GM21423 (cell line): ENCODE data around the gene ADSS1.
"Not testable (repeated sequence)": the region's sequence is repeated elsewhere in the genome, so short reads cannot be mapped to it uniquely, and the experiment has no call there.

ENCODE experiments used
- ATAC-seq: cut with Tn5 transposase; IDR thresholded peaks from one replicate; pipeline ENCODE4 v1.9.1; 2021; ENCODE audit warnings: mild to moderate bottlenecking, moderate library complexity; ENCODE audit not compliant: unreplicated experiment

The ADSS1 gene

GRCh38 chr14:104744484-104744883 is 20.5 kb downstream of the ADSS1 start:
- ATAC-seq, result no peak

- no peak for ATAC-seq
These were observed 21.4 kb downstream of the ADSS1 start for GRCh38 chr14:104745431-104745830.

DNA sequence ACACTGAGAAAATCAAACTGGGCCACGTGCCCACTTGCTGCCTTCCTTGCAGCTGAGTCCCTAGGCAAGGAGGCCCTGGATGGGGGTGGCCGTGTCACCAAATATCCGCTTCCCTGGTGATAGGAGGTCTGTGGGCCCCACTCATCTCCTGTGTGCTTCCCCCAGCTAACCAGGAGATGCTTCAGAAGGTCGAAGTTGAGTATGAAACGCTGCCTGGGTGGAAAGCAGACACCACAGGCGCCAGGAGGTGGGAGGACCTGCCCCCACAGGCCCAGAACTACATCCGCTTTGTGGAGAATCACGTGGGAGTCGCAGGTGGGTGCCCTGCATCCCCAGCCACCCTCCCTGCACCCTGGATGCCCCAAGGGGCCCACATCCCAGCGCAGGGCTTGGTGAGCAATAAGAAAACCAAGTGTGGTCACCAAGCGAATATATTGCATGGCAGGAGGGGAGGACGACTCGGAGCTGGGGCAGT is 22.1 kb downstream of the ADSS1 start:
- no peak for ATAC-seq

DNA sequence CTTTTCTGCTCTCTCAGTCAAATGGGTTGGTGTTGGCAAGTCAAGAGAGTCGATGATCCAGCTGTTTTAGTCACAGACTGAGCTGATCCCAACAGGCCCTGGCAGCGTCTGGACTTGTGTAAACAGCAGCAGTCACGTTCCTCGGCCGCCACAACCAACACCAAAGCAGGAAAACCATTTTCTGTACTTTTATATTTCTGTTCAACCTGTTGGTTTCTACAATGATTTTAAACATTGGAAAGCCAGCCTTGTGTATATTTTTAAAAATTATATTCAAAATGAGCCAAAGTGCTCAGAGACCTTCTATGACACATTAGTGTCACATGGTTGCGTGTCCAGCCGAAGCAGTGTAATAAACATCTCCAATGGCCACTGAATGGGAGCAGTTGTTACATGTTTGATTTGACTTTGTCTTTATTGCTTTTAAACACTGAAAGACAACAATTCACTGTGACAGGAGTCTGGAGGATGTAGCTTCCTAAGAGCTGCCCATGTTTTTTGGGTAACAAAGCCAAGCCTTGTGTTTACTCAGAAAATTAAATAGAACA is 23.0 kb downstream of the ADSS1 start:
- no peak for ATAC-seq

DNA sequence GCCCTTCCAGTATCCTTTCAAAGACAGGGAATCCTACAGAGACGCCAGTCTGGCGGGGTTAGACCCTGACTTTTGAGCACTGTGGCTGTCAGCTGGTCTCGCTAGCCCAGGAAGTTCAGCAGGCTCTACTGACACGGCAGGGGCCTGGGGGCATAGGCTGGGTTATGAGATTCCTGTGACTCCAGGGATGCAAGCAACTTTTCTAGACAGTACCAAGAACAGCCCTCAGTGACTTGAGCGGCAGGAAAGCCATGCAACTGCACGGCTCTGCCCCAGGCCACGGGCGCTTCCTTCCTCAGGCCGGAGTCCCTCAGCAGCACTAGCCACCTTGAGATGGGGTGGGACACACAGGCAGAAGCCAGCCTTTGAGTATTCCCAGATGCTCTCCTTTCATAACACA is 23.8 kb downstream of the ADSS1 start:
- ATAC-seq, result no peak

DNA sequence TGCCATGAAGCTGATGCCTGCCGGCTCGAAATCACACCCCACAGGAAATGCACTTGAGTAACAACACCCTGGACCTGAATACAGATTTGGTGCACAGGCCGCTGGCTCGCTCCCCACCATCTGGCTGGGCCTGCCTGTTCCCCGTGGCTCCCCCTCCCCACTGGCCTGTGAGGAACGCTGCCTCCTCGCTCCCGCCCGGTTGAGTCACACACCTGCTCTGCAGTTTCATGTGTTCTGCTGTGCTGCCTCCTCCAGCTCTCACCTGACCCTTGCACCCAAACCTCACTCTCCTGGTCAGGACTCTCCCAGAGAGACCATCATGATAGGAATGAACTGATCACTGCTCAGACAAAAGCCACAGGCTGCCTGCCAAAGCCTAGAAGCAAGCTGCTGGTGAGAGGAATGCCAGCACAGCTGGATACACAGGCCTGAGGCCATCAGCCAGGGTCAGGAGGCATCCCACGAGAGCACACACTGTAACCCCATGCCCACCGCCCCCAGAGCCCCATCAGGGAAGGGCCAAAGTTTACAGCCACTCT is 25.2 kb downstream of the ADSS1 start:
- ATAC-seq, result no peak

GRCh38 chr14:104750056-104750752 is 26.2 kb downstream of the ADSS1 start:
- no peak for ATAC-seq

DNA sequence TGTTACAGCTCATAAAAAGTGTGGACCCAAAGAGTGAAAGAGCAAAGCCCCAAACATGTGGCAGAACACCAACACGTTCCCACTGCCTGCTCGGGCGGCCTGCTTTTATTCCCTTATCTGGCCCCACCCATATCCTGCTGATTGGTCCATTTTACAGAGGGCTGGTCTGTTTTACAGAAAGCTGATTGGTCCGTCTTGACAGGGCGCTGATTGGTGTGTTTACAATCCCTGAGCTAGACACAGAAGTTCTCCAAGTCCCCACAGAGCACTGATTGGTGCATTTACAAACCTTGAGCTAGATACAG is 26.7 kb downstream of the ADSS1 start:
- ATAC-seq, result not testable (repeated sequence)

GRCh38 chr14:104751539-104752422 is 27.8 kb downstream of the ADSS1 start:
- ATAC-seq, result no peak

DNA sequence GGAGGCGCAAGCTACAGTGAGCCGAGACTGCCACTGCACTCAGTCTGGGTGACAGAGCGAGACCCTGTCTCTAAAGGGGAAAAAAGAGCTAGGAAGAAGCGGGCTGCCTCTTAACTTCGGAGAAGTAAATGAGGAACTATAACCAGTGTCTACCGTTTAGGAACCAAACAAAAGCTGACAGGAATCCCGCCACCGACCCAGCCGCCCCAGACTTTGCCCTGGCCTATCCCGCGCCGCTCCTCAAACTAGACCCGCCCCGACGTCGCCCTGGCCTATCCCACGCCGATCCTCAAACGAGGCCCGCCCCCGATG is 28.4 kb downstream of the ADSS1 start:
- ATAC-seq, result no peak

GRCh38 chr14:104752735-104753527 is 28.9 kb downstream of the ADSS1 start, which contains the start of gene SIVA1:
Gene SIVA1 (plus strand): TSS chr14:104753147. CDS start chr14:104753202, 55 bp downstream.
- ATAC-seq, result peak; percentile 87

DNA sequence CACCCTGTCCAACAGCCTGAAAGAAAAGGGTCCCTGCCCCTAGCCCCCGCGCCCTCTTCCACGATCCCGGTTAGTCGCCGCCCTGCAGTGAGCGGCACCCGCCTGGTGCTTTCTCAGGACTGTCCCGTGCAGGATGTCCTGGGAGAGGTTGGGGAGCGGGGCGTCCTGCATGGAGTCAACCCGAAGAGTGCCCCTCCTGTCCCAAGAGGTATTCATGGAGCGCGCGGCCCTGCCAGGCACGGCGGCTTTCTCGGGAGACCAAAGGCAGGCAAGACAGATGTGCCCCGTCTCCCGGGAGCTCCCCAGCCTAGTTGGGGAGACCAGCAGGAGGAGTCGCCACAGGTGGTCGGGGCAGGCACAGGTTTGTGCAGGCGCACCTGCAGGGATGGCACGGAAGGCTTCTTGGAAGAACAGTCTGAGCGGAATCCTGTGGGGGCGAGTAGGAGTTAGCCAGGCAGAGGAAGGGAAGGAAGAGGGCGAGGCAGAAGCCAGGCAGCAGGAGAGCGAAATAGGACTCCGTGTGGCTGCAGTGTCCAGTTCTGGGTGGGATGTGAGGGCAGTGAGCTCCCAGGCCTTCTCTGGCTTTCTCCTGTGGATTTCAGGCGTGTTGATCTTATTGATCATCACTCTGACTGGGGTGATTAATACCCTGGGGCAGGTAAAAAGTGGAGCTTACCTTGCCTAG is 29.6 kb downstream of the ADSS1 start:
- ATAC-seq, result no peak

DNA sequence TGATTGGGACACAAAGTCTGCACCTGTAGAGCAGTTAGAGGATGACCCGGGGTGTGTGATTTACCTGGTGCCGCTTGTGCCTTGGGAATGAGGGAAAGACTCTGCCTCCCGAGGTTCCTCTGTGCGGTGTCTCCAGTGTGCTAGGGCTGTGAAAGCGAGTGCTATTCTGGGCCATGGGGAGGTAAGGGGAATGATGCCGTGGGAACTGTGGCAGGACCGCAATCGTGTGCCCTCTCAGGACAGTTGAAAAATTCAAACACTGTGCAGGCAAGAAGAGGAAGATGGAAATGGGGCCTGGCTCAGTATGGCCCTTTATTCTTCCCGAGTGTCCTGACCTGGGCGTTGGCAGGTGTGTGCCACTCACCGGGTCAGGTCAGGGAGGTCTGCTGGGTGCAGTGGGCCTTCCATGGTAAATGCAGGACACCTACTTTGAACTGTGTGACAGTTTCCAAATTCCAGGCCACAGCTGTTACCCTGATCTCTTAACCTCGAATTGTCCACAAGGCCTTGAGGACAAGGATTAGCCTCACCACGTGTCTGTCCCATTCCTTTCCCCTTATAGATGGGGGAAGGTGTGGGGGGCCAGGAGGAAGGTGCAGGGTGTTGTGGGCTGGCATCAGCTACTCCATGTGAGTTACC is 30.3 kb downstream of the ADSS1 start:
- ATAC-seq, result no peak

- ATAC-seq, result no peak
These were observed 31.6 kb downstream of the ADSS1 start for GRCh38 chr14:104755621-104756020.

GRCh38 chr14:104756477-104757237 is 32.6 kb downstream of the ADSS1 start:
- ATAC-seq, result no peak

DNA sequence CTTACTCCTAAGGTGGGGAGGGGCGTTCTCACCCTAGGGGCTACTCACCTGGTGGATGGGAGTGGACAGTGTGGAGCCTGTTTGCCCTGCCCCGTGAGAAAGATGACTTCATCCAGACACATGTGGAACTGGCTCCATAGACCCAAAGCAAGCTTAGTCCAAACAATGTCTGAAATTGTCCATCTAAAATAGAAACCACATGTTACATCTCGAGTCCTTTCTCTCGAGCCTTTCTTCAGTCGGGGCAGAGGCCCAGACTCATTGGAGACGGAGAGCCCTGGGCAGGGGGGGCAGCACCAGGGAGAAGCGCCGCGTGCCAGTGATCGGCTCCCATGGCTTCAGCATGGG is 33.2 kb downstream of the ADSS1 start:
- no peak for ATAC-seq

GRCh38 chr14:104757681-104758392 is 33.8 kb downstream of the ADSS1 start:
- ATAC-seq, result no peak
